OCI-LY3 (cell line): ENCODE data around the gene DUSP6.

ENCODE experiments used
- H2AFZ ChIP-seq: fragments of 200-600, 300-600 bp; shearing (Covaris generic); 2 replicates; pipeline ENCODE4 v1.6.0; 2014; ENCODE audit warnings: antibody characterized with exemption, low read depth, low read length
- H3K27ac ChIP-seq: fragments of 200-600, 300-600 bp; sonication (generic); 2 replicates; pipeline ENCODE4 v1.5.1; 2014; ENCODE audit warnings: mild to moderate bottlenecking, low read length, moderate library complexity, mixed read lengths
- H3K27me3 ChIP-seq: fragments of 200-600, 300-600 bp; sonication (generic); 2 replicates; pipeline ENCODE4 v1.6.1; 2014; ENCODE audit warnings: low read depth, low read length, mixed read lengths
- H3K36me3 ChIP-seq: fragments of 200-600, 300-600 bp; sonication (generic); replicated peaks from 2 replicates; pipeline ENCODE3; 2014; ENCODE audit warnings: low read depth, low read length, mixed read lengths
- H3K4me1 ChIP-seq: fragments of 300-600, 200-600 bp; sonication (generic); 2 replicates; pipeline ENCODE4 v1.6.1; 2014; ENCODE audit warnings: low read length, mixed read lengths
- H3K4me2 ChIP-seq: fragments of 200-600, 300-600 bp; sonication (generic); 2 replicates; pipeline ENCODE4 v1.6.1; 2014; ENCODE audit warnings: low read length, mixed read lengths
- H3K4me3 ChIP-seq: fragments of 300-600, 200-600 bp; sonication (generic); 2 replicates; pipeline ENCODE4 v1.5.1; 2014; ENCODE audit warnings: antibody characterized with exemption, mild to moderate bottlenecking, low read length, moderate library complexity
- H3K79me2 ChIP-seq: fragments of 300-600, 200-600 bp; shearing (Covaris generic); 2 replicates; pipeline ENCODE4 v1.6.1; 2014; ENCODE audit warnings: mild to moderate bottlenecking, low read length, mixed read lengths
- H3K9ac ChIP-seq: fragments of 300-600, 200-600 bp; shearing (Covaris generic); 2 replicates; pipeline ENCODE4 v1.6.0; 2014; ENCODE audit warnings: mild to moderate bottlenecking, low read length, moderate library complexity
- H3K9me3 ChIP-seq: fragments of 200-600, 300-600 bp; shearing (Covaris generic); 2 replicates; pipeline ENCODE4 v1.6.1; 2014; ENCODE audit warnings: low read length, mixed read lengths; ENCODE audit not compliant: insufficient read depth
- H4K20me1 ChIP-seq: fragments of 200-600, 300-600 bp; sonication (generic); 2 replicates; pipeline ENCODE4 v1.6.1; 2016; ENCODE audit warnings: low read length, mixed read lengths; ENCODE audit not compliant: insufficient read depth
- CTCF ChIP-seq: fragments of 200-600, 300-600 bp; sonication (generic); IDR thresholded peaks from 2 replicates; pipeline ENCODE4 v1.5.1; 2014; ENCODE audit warnings: antibody characterized with exemption, low read length, low read depth
- EZH2phosphoT487 ChIP-seq: fragments of 200-600 bp; shearing (Covaris generic); IDR thresholded peaks from 2 replicates; pipeline ENCODE4 v1.6.1; 2018; ENCODE audit warnings: antibody characterized with exemption, mixed run types, low read depth

Gene DUSP6

GRCh38 chr12:89356069-89356665, 3.9 kb upstream of the DUSP6 start:
- H3K79me2 ChIP-seq = no peaks in the 10 kb centered on the region
- TF ChIP-seq CTCF (no peak), EZH2phosphoT487 (no peak)
- H3K4me2 ChIP-seq = no peak overlapping the region
- no peak overlapping the region for H3K27ac ChIP-seq
- peaks cover 16% of the 10 kb centered on the region for H3K27me3 ChIP-seq
- H2AFZ ChIP-seq = no peak overlapping the region
- H3K4me1 ChIP-seq = peaks cover 5% of the 10 kb centered on the region; the same call in 1 of the 2 replicates
- H3K9ac ChIP-seq = no peak overlapping the region
- H3K36me3 ChIP-seq = no peaks in the 10 kb centered on the region
- no peak overlapping the region for H3K4me3 ChIP-seq
- no peaks in the 10 kb centered on the region for H4K20me1 ChIP-seq
- no peaks in the 10 kb centered on the region for H3K9me3 ChIP-seq

- H2AFZ ChIP-seq = no peak overlapping the region
- peak overlapping the region; percentile 65; the same call in 1 of the 2 replicates for H3K9ac ChIP-seq
- H3K4me3 ChIP-seq = peak overlapping the region; percentile 85
- H4K20me1 ChIP-seq = no peaks in the 10 kb centered on the region
- TF ChIP-seq EZH2phosphoT487 (no peak), CTCF (no peak)
- peak overlapping the region; percentile 95 for H3K4me2 ChIP-seq
- H3K27ac ChIP-seq = no peak overlapping the region
- no peaks in the 10 kb centered on the region for H3K79me2 ChIP-seq
- H3K9me3 ChIP-seq = no peaks in the 10 kb centered on the region
- peaks cover 18% of the 10 kb centered on the region for H3K27me3 ChIP-seq
- no peaks in the 10 kb centered on the region for H3K36me3 ChIP-seq
- H3K4me1 ChIP-seq = peaks cover 5% of the 10 kb centered on the region; the same call in 1 of the 2 replicates
These were observed 3.2 kb upstream of the DUSP6 start for GRCh38 chr12:89355243-89356068.

GRCh38 chr12:89354612-89355067, 2.3 kb upstream of the DUSP6 start:
- Histone ChIP-seq H3K4me3 (peak overlapping the region; percentile 85), H3K9ac (peak overlapping the region; percentile 65), H3K36me3 (no peaks in the 10 kb centered on the region), H3K4me1 (peaks cover 5% of the 10 kb centered on the region; the same call in 1 of the 2 replicates), H3K27ac (no peak overlapping the region), H3K79me2 (no peaks in the 10 kb centered on the region), H3K27me3 (peaks cover 23% of the 10 kb centered on the region), H3K9me3 (no peaks in the 10 kb centered on the region), H4K20me1 (no peaks in the 10 kb centered on the region), H2AFZ (peak overlapping the region; percentile 95), H3K4me2 (peak overlapping the region; percentile 95)
- TF ChIP-seq CTCF (no peak), EZH2phosphoT487 (no peak)

- Histone ChIP-seq H2AFZ (peak overlapping the region; percentile 95), H3K4me1 (peaks cover 5% of the 10 kb centered on the region; the same call in 1 of the 2 replicates), H3K36me3 (no peaks in the 10 kb centered on the region), H3K4me3 (peak overlapping the region; percentile 85), H3K27me3 (peaks cover 27% of the 10 kb centered on the region), H3K79me2 (no peaks in the 10 kb centered on the region), H3K27ac (no peak overlapping the region), H3K9ac (peak overlapping the region; percentile 65), H3K9me3 (no peaks in the 10 kb centered on the region), H3K4me2 (peak overlapping the region; percentile 95), H4K20me1 (no peaks in the 10 kb centered on the region)
- TF ChIP-seq EZH2phosphoT487 (no peak), CTCF (no peak)
These were observed 1.7 kb upstream of the DUSP6 start for GRCh38 chr12:89353823-89354611.
